ENCODE measurements around the gene AJM1. TPM values are rescaled to one million over a fixed set of nuclear protein-coding genes. Genes with fewer than 3 reads are reported as not detected.
"Not testable (repeated sequence)": the region's sequence is repeated elsewhere in the genome, so short reads cannot be mapped to it uniquely, and the experiment has no call there.

The AJM1 gene
- polyA plus RNA-seq, 1 donor from 2014 or later = 1.5 TPM

DNA sequence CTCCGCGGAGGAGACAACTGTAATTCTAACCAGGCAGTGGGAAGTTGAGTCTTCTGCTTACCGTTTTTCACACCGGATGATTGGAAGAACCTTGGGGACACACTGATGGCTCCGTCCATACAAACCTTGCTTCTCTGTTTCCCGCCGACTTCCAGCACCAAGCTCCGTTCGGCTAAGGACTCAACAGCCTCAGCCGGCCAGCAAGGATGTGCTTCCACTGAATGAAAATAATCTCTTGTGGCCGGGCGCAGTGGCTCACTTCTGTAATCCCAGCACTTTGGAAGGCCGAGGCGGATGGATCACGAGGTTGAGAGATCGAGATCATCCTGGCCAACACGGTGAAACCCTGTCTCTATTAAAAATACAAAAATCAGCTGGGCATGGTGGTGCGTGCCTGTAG is 25.6 kb downstream of the AJM1 start:
- no peak overlapping the region for H3K4me2 ChIP-seq (ENCODE audit: low read length)
- H2AFZ ChIP-seq (ENCODE audit: low read depth, low read length) = no peak overlapping the region
- no peaks in the 10 kb centered on the region for H3K9me2 ChIP-seq (ENCODE audit: insufficient read depth, low read length)
- H3K27ac ChIP-seq (ENCODE audit: low read length) = no peak overlapping the region
- no peaks in the 10 kb centered on the region for H3F3A ChIP-seq (ENCODE audit: insufficient read depth, low read length, poor library complexity, severe bottlenecking)
- no peak overlapping the region for H3K9ac ChIP-seq (ENCODE audit: low read length)
- H3K9me3 ChIP-seq (ENCODE audit: low read length) = no peaks in the 10 kb centered on the region
- no peaks in the 10 kb centered on the region for H3K36me3 ChIP-seq (ENCODE audit: insufficient read depth, low read length)
- H3K79me2 ChIP-seq (replicated peaks; ENCODE audit: insufficient read depth, low read length) = peaks cover 21% of the 10 kb centered on the region
- no peaks in the 10 kb centered on the region for H3K27me3 ChIP-seq (ENCODE audit: insufficient read depth, low read depth, low read length)
- TF ChIP-seq, protein P1, sequence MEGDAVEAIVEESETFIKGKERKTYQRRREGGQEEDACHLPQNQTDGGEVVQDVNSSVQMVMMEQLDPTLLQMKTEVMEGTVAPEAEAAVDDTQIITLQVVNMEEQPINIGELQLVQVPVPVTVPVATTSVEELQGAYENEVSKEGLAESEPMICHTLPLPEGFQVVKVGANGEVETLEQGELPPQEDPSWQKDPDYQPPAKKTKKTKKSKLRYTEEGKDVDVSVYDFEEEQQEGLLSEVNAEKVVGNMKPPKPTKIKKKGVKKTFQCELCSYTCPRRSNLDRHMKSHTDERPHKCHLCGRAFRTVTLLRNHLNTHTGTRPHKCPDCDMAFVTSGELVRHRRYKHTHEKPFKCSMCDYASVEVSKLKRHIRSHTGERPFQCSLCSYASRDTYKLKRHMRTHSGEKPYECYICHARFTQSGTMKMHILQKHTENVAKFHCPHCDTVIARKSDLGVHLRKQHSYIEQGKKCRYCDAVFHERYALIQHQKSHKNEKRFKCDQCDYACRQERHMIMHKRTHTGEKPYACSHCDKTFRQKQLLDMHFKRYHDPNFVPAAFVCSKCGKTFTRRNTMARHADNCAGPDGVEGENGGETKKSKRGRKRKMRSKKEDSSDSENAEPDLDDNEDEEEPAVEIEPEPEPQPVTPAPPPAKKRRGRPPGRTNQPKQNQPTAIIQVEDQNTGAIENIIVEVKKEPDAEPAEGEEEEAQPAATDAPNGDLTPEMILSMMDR (IDR thresholded peaks at IDR 0.05; ENCODE audit: poor library complexity, severe bottlenecking) = no peak
- TF ChIP-seq MXI1 (conservative IDR thresholded peaks at IDR 0.05; ENCODE audit: poor library complexity, severe bottlenecking) = no peak
- TF ChIP-seq EP300 (conservative IDR thresholded peaks at IDR 0.05; ENCODE audit: poor library complexity, severe bottlenecking) = no peak
- TF ChIP-seq TAF1 (IDR thresholded peaks at IDR 0.05; ENCODE audit: low read depth) = no peak
- TF ChIP-seq EZH2 (IDR thresholded peaks at IDR 0.05; ENCODE audit: borderline replicate concordance, insufficient read depth, low read length, poor library complexity, severe bottlenecking) = no peak
- no peak for TF ChIP-seq RAD21 (conservative IDR thresholded peaks at IDR 0.05)
- no peak for TF ChIP-seq POLR2AphosphoS5 (IDR thresholded peaks at IDR 0.05)
- TF ChIP-seq REST (IDR thresholded peaks at IDR 0.05; ENCODE audit: borderline replicate concordance) = no peak
- no peaks in the 10 kb centered on the region for H4K20me1 ChIP-seq (ENCODE audit: insufficient read depth)
- no peak overlapping the region for H3K4me3 ChIP-seq (ENCODE audit: low read length)

- Histone ChIP-seq H3K4me2 (ENCODE audit: low read length) (no peak overlapping the region), H3K27ac (ENCODE audit: low read length) (no peak overlapping the region), H3K9me3 (ENCODE audit: low read length) (no peaks in the 10 kb centered on the region), H3K36me3 (ENCODE audit: insufficient read depth, low read length) (no peaks in the 10 kb centered on the region), H3K4me3 (ENCODE audit: low read length) (no peak overlapping the region), H3K9ac (ENCODE audit: low read length) (no peak overlapping the region), H2AFZ (ENCODE audit: low read depth, low read length) (no peak overlapping the region), H3K79me2 (replicated peaks; ENCODE audit: insufficient read depth, low read length) (peaks cover 20% of the 10 kb centered on the region), H3K27me3 (ENCODE audit: insufficient read depth, low read depth, low read length) (no peaks in the 10 kb centered on the region), H3K9me2 (ENCODE audit: insufficient read depth, low read length) (no peaks in the 10 kb centered on the region), H3F3A (ENCODE audit: insufficient read depth, low read length, poor library complexity, severe bottlenecking) (no peaks in the 10 kb centered on the region), H4K20me1 (ENCODE audit: insufficient read depth) (no peaks in the 10 kb centered on the region)
- TF ChIP-seq EP300 (conservative IDR thresholded peaks at IDR 0.05; ENCODE audit: poor library complexity, severe bottlenecking) (no peak), MXI1 (conservative IDR thresholded peaks at IDR 0.05; ENCODE audit: poor library complexity, severe bottlenecking) (no peak), SMC3 (conservative IDR thresholded peaks at IDR 0.05; ENCODE audit: poor library complexity) (no peak), TAF1 (IDR thresholded peaks at IDR 0.05; ENCODE audit: low read depth) (no peak), EZH2 (IDR thresholded peaks at IDR 0.05; ENCODE audit: borderline replicate concordance, insufficient read depth, low read length, poor library complexity, severe bottlenecking) (no peak), REST (IDR thresholded peaks at IDR 0.05; ENCODE audit: borderline replicate concordance) (no peak), RAD21 (conservative IDR thresholded peaks at IDR 0.05) (no peak), POLR2AphosphoS5 (IDR thresholded peaks at IDR 0.05) (no peak)
- TF ChIP-seq, protein P1 (IDR thresholded peaks at IDR 0.05; ENCODE audit: poor library complexity, severe bottlenecking) = no peak
These were observed 26.4 kb downstream of the AJM1 start for GRCh38 chr9:136868644-136869043.

- H3K27me3 ChIP-seq (ENCODE audit: insufficient read depth, low read depth, low read length); H4K20me1 ChIP-seq (ENCODE audit: insufficient read depth); H3F3A ChIP-seq (ENCODE audit: insufficient read depth, low read length, poor library complexity, severe bottlenecking); H3K9me3 ChIP-seq (ENCODE audit: low read length); H3K4me2 ChIP-seq (ENCODE audit: low read length); H3K36me3 ChIP-seq (ENCODE audit: insufficient read depth, low read length); H3K4me3 ChIP-seq (ENCODE audit: low read length); H3K9me2 ChIP-seq (ENCODE audit: insufficient read depth, low read length); H2AFZ ChIP-seq (ENCODE audit: low read depth, low read length); H3K9ac ChIP-seq (ENCODE audit: low read length); H3K27ac ChIP-seq (ENCODE audit: low read length): not testable (repeated sequence)
- peaks cover 15% of the 10 kb centered on the region for H3K79me2 ChIP-seq (replicated peaks; ENCODE audit: insufficient read depth, low read length)
These were observed 27.3 kb downstream of the AJM1 start for GRCh38 chr9:136869611-136870010.
